BJ (cell line): ENCODE data around the gene PDGFC. TPM values are rescaled to one million over a fixed set of nuclear protein-coding genes. Genes with fewer than 3 reads are reported as not detected.

Source experiments
- CTCF ChIA-PET: fragments of 350-600 bp; formaldehyde crosslinking; extraction: SDS; loops from one replicate; lab custom pipeline; 2021; ENCODE audit warnings: antibody characterized with exemption, inconsistent platforms; lab: Yijun Ruan, JAX
- POLR2A ChIA-PET: fragments of 300-600 bp; sonication (Branson Sonifier 250); formaldehyde crosslinking; extraction: SDS; loops from one replicate; lab custom pipeline; 2021; ENCODE audit warnings: antibody characterized with exemption; lab: Charles Lee
- DNase-seq: peaks from one replicate; pipeline ENCODE4 v3.0.0-alpha.2; 2011; ENCODE audit warnings: low read depth
- H3K27me3 ChIP-seq: 2 replicates; pipeline ENCODE4 v1.6.0; 2011; ENCODE audit warnings: low read length; ENCODE audit not compliant: control insufficient read depth, insufficient read depth
- H3K36me3 ChIP-seq: 2 replicates; pipeline ENCODE4 v1.5.1; 2011; ENCODE audit warnings: low read length; ENCODE audit not compliant: control insufficient read depth, insufficient read depth
- H3K4me3 ChIP-seq: 2 replicates; pipeline ENCODE4 v1.5.1; 2011; ENCODE audit warnings: low read depth, mild to moderate bottlenecking, control low read depth, low read length
- CTCF ChIP-seq: IDR thresholded peaks from 2 replicates; pipeline ENCODE4 v1.5.1; 2011; ENCODE audit warnings: low read depth, mild to moderate bottlenecking, control low read depth, inconsistent platforms, low read length, moderate library complexity; ENCODE audit not compliant: insufficient read depth
- polyA plus RNA-seq: library from polyadenylated mRNA; depleted of rRNA; stranded (reverse); fragments of >200 nt; gene quantifications from 2 replicates; pipeline ENCODE4 v1.2.3, GENCODE V29; 2011

Gene PDGFC
- polyA plus RNA-seq, 1 experiment: 22.4 TPM

- no peaks in the 10 kb centered on the region for H3K36me3 ChIP-seq
- ChIA-PET POLR2A (interaction anchor here (0.7 kb wide), 1 partner anchor 12 kb away, joined by 5 read pairs; no protein-coding TSS in a partner anchor), CTCF (interaction anchor here (0.8 to 1.6 kb wide), 3 partner anchors 12 to 40 kb away, joined by 3 to 4 read pairs (median 3); no protein-coding TSS in a partner anchor)
- DNase-seq: no peak
- H3K27me3 ChIP-seq: no peaks in the 10 kb centered on the region
- no peak overlapping the region for H3K4me3 ChIP-seq
- no peak for TF ChIP-seq CTCF
Observed at GRCh38 chr4:156901871-156902270, 69.7 kb downstream of the PDGFC start.

- ChIA-PET POLR2A (no interaction called here), CTCF (no interaction called here)
Observed at GRCh38 chr4:156898373-156899117, 73.1 kb downstream of the PDGFC start.

GRCh38 chr4:156896527-156896926 lies 75.1 kb downstream of the PDGFC start:
- Histone ChIP-seq H3K4me3 (no peak overlapping the region), H3K36me3 (no peaks in the 10 kb centered on the region), H3K27me3 (no peaks in the 10 kb centered on the region)
- DNase-seq: no peak
- POLR2A ChIA-PET: no interaction called here
- no peak for TF ChIP-seq CTCF
- CTCF ChIA-PET: no interaction called here

More at GRCh38 chr4:156898373-156899117, 73.1 kb downstream of the PDGFC start:
- no peaks in the 10 kb centered on the region for H3K36me3 ChIP-seq
- TF ChIP-seq CTCF: no peak
- no peak overlapping the region for H3K4me3 ChIP-seq
- no peaks in the 10 kb centered on the region for H3K27me3 ChIP-seq
- no peak for DNase-seq

GRCh38 chr4:156894234-156894633 lies 77.4 kb downstream of the PDGFC start:
- CTCF ChIA-PET: no interaction called here
- no peaks in the 10 kb centered on the region for H3K27me3 ChIP-seq
- TF ChIP-seq CTCF: no peak
- H3K36me3 ChIP-seq: no peaks in the 10 kb centered on the region
- no peak overlapping the region for H3K4me3 ChIP-seq
- DNase-seq: no peak
- POLR2A ChIA-PET: no interaction called here

- POLR2A ChIA-PET: no interaction called here
- CTCF ChIA-PET: interaction anchor here (0.6 kb wide), 1 partner anchor 1194 kb away, joined by 3 read pairs; no protein-coding TSS in a partner anchor
- no peak for DNase-seq
- no peak overlapping the region for H3K4me3 ChIP-seq
- H3K27me3 ChIP-seq: no peaks in the 10 kb centered on the region
- TF ChIP-seq CTCF: no peak
- no peaks in the 10 kb centered on the region for H3K36me3 ChIP-seq
Observed at GRCh38 chr4:156892805-156893204, 78.8 kb downstream of the PDGFC start.
